Measurements from ENCODE around the gene LRRC4C. TPM values are rescaled to one million over a fixed set of nuclear protein-coding genes. Genes with fewer than 3 reads are reported as not detected.

LRRC4C gene
- total RNA-seq, 2 donors from 2014 or later: 2.7 to 2.8 TPM

- no peaks in the 10 kb centered on the region for H3K4me1 ChIP-seq
- H3K27me3 ChIP-seq: no peaks in the 10 kb centered on the region
- no peak for DNase-seq (ENCODE audit: low spot score)
- H3K36me3 ChIP-seq: no peaks in the 10 kb centered on the region
- no peaks in the 10 kb centered on the region for H3K9me3 ChIP-seq
- TF ChIP-seq CTCF (IDR thresholded peaks at IDR 0.05): no peak
- no peak overlapping the region for H3K4me3 ChIP-seq
- no peak overlapping the region for H3K27ac ChIP-seq
Observed at GRCh38 chr11:41320653-41321052, 138.8 kb downstream of the LRRC4C start.

GRCh38 chr11:41320238-41320637 lies 139.2 kb downstream of the LRRC4C start:
- Histone ChIP-seq H3K27me3 (no peaks in the 10 kb centered on the region), H3K9me3 (no peaks in the 10 kb centered on the region), H3K36me3 (no peaks in the 10 kb centered on the region), H3K27ac (no peak overlapping the region), H3K4me3 (no peak overlapping the region), H3K4me1 (no peaks in the 10 kb centered on the region)
- DNase-seq (ENCODE audit: low spot score): no peak
- TF ChIP-seq CTCF (IDR thresholded peaks at IDR 0.05): no peak

- Histone ChIP-seq H3K4me1 (no peaks in the 10 kb centered on the region), H3K4me3 (no peak overlapping the region), H3K36me3 (no peaks in the 10 kb centered on the region), H3K27me3 (no peaks in the 10 kb centered on the region), H3K9me3 (no peaks in the 10 kb centered on the region), H3K27ac (no peak overlapping the region)
- TF ChIP-seq CTCF (IDR thresholded peaks at IDR 0.05): no peak
- DNase-seq (ENCODE audit: low spot score): no peak
Observed at GRCh38 chr11:41319434-41319833, 140.0 kb downstream of the LRRC4C start.

DNA sequence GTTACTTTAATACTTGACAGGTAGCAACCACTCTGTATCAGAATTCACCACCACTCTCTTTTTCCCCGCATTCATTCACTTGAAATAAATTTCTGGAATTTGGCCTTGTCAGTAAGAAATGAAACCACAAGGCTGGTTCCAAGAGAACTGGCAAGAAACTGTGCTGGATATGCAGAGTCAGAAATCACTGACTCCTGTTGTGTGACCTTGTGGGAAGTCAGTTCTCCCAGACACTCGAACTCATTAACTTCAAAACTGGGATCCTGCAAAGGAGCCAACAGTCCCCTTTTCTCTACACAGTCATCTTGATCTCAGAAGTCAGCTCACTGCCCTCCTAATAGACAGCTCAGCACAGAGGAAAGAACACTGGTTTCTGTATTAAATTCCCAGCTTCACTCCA lies 142.7 kb downstream of the LRRC4C start:
- Histone ChIP-seq H3K36me3 (no peaks in the 10 kb centered on the region), H3K4me3 (no peak overlapping the region), H3K27me3 (no peaks in the 10 kb centered on the region), H3K9me3 (no peaks in the 10 kb centered on the region), H3K27ac (no peak overlapping the region), H3K4me1 (no peaks in the 10 kb centered on the region)
- TF ChIP-seq CTCF (IDR thresholded peaks at IDR 0.05): no peak
- no peak for DNase-seq (ENCODE audit: low spot score)

DNA sequence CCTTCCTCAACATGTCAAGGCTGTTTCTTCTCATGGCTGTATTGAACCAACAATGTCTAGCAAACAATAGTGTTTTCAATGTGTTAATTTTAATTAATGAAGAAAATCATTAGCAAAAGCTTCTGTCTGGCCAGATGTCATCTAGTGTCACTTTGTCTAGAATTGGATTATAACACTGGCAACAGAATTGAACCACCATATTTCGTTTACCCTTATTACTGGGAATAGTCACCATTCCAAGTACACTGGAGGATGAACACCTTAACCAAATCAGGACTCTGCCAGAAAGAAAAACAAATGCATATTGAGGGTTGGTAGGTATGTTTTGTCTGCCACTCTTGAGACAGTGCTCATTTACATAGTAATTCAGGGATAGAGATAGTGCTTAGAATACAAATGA lies 146.2 kb downstream of the LRRC4C start:
- no peak for DNase-seq (ENCODE audit: low spot score)
- no peak overlapping the region for H3K4me3 ChIP-seq
- no peaks in the 10 kb centered on the region for H3K9me3 ChIP-seq
- H3K36me3 ChIP-seq: no peaks in the 10 kb centered on the region
- no peaks in the 10 kb centered on the region for H3K27me3 ChIP-seq
- no peak for TF ChIP-seq CTCF (IDR thresholded peaks at IDR 0.05)
- H3K27ac ChIP-seq: no peak overlapping the region
- H3K4me1 ChIP-seq: no peaks in the 10 kb centered on the region

- no peak for DNase-seq (ENCODE audit: low spot score)
- H3K36me3 ChIP-seq: no peaks in the 10 kb centered on the region
- H3K4me3 ChIP-seq: no peak overlapping the region
- TF ChIP-seq CTCF (IDR thresholded peaks at IDR 0.05): no peak
- H3K27ac ChIP-seq: no peak overlapping the region
- no peaks in the 10 kb centered on the region for H3K4me1 ChIP-seq
- H3K9me3 ChIP-seq: no peaks in the 10 kb centered on the region
- H3K27me3 ChIP-seq: no peaks in the 10 kb centered on the region
Observed at GRCh38 chr11:41309716-41310115, 149.7 kb downstream of the LRRC4C start.

Data from right atrium auricular region (tissue), 2 donors.